Measurements from ENCODE around the gene ZFYVE19.

The ZFYVE19 gene

DNA sequence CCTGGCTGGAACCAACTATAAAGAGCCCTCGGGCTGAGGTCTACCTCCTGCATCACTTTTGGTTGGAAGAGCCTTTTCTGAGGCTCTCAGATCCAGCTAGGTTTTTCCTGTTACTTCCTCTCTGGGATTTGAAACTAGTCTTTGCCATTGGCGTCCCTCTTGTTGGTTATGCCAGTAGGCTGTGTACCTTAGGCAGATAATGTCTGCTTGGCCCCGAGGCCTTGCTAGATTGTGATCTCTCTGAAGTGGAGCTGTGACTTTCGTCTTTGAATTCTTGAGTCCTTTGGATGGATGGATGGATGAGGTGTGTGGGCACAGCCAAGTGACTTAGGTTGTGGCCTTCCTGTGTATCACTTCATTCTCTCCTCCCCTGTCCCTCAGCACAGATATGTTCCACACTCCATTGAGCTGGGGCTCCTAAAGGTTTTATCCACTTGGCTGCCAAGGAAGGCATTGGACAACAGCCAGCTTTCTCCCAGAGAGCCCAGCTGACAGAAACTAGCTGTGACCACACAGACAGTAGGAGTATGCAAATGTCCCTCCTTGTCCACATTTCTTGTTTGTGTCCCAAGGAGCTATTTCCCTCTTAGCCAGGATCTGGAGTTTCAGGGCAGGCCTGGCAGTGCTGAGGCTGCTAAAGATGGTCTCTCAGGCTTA, 8.3 kb downstream of the ZFYVE19 start:
- no peak for DNase-seq

- no peak for DNase-seq
Measured at GRCh38 chr15:40819048-40819447, 12.2 kb downstream of the ZFYVE19 start.

- no peak for DNase-seq
Measured at GRCh38 chr15:40821195-40821594, 14.3 kb downstream of the ZFYVE19 start.

GRCh38 chr15:40823572-40824343, 16.9 kb downstream of the ZFYVE19 start:
- no peak for DNase-seq

- peak; percentile 6 for DNase-seq
Measured at GRCh38 chr15:40825661-40826422, 19.0 kb downstream of the ZFYVE19 start.

DNA sequence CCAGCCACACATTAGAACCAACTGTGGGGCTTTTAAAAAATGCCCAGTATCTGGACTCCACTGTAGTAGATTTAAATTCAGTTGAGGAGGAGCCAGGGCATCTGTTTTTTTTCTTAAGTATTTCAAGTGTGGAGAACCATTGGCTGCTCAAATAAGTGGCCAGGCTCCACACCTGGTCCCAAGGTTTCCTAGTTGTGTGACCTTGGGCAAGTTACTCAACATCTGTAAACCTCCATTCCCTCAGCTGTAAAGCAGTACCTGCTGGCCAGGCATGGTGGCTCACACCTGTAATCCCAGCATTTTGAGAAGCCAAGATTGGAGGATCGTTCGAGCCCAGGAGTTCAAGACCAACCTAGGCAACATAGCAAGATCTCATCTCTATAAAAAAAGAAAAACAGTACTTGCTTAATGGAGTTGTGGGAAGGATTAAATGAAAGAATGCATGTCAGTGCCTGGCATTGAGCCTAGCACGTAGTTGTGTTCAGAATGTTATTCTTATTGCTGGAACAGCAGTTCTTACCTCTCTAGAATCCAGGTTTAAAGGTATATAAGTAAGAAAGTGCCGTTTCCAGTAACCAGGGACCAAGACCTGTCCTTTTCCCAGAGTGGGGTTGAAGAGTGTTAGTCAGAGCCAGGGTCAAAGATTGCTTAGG, 19.7 kb downstream of the ZFYVE19 start:
- no peak for DNase-seq

DNA sequence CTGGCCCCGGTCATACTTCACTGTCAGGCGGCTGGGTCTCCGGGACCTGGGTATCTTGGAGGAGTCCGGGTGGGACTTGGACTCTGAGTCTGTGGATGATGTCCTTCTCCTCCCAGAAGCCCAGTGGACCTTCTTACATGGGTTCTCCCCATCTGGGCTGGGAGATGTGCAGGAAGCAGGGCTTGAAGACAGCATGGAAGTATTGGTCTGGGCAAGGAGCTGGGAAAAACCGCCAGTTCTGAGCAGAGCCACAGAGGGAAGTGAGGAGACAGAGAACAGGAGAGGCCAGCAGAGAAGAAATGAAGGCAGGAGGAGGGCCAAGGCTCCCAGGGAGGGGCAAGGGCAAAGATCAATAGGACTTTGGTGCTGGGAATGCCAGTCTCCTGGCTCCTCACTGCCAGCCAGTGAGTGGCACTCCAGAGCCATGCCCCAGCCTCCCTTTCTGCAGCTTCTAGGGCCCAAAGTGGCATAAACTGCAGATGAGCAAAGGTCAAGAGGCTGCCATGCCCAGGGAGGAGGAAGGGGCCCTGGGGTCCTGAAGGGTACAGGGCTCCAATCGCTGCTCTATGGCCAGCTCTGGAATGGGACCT, 21.7 kb downstream of the ZFYVE19 start, which contains the start of gene PPP1R14D:
TSS of gene PPP1R14D (minus strand) at position 262 of the 590 bp plus-strand sequence. CDS start at position 195, 67 bp downstream.
- DNase-seq, result no peak

DNA sequence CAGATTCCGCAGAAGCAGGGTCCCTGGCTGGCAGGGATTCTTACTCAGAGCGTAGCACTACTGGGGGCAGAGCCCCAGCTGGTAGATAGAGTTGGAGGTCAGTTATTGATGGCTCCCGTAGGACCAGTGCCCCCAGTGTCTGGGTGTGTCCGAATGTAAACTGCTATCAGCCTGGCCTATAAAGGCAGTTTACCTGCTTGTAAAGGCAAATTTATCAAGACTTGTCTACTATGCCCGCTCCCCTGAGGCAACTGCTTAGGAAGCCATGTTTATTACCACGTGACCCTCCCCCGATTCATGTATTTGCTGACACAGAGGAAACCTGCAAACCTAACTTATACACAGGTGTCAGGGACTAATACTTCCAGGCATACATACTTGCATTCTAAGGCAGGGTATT, 22.2 kb downstream of the ZFYVE19 start:
- DNase-seq, result no peak

GRCh38 chr15:40830884-40831283, 24.0 kb downstream of the ZFYVE19 start:
- no peak for DNase-seq

- no peak for DNase-seq
Measured at GRCh38 chr15:40831861-40832260, 25.0 kb downstream of the ZFYVE19 start.

DNA sequence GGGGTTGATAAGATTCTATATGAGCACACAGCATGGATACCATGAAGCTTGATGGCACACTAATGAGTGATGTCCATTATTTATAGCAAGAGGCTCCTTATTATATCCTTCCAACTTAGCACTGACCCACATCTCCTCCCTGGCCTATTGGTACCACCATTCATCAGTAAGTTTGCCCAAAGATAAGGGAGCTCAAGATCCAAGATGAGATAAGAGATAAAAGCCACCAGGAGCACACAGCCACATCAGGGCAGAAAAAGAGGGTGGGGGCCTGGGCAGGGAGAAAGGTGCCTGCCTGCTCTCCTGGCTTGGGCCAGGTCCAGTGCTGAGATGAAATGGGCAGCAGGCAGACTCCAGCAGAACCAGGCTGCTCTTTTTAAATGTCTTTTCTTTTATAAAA, 26.0 kb downstream of the ZFYVE19 start:
- no peak for DNase-seq

DNA sequence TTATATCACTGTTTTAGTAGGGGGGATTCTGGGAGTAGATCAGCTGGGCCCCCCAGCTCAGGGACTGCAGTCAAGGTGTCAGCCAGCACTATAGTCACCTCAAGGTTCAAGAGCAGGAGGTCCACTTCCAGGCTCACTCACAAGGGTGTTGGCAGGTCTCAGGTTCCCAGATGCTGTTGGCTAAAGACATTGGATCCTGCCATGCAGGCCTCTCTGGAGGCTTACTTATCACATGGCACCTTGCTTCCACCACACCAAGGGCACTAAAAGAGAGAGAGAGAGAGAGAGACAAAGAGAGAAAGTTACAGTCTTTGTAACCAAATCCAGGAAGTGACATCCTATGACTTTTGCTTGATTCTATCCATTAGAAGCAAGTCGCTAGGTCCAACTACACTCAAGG, 29.1 kb downstream of the ZFYVE19 start:
- DNase-seq, result no peak

- DNase-seq, result no peak
Measured at GRCh38 chr15:40838756-40839155, 31.9 kb downstream of the ZFYVE19 start.

GRCh38 chr15:40841741-40842140, 34.9 kb downstream of the ZFYVE19 start:
- no peak for DNase-seq

- DNase-seq, result no peak
Measured at GRCh38 chr15:40843261-40843884, 36.5 kb downstream of the ZFYVE19 start.

- DNase-seq, result no peak
Measured at GRCh38 chr15:40843885-40844695, 37.2 kb downstream of the ZFYVE19 start, which contains the start of gene SPINT1. Gene SPINT1 (plus strand): TSS chr15:40844048. CDS start chr15:40844555, 507 bp downstream.

GRCh38 chr15:40844696-40845030, 37.8 kb downstream of the ZFYVE19 start:
- no peak for DNase-seq

- DNase-seq, result no peak
Measured at GRCh38 chr15:40845036-40845435, 38.1 kb downstream of the ZFYVE19 start.

- DNase-seq, result no peak
Measured at GRCh38 chr15:40845511-40846284, 38.8 kb downstream of the ZFYVE19 start.

- no peak for DNase-seq
Measured at GRCh38 chr15:40846841-40847222, 39.9 kb downstream of the ZFYVE19 start.

Measured in HCEC 1CT (cell line).